NCI-H1694 treated with DMSO at 0.1 percent for 48 hours (cell line): ENCODE data around the gene MYLK.
"Not testable (repeated sequence)": the region's sequence is repeated elsewhere in the genome, so short reads cannot be mapped to it uniquely, and the experiment has no call there.

Source experiments
- DNase-seq: peaks from one replicate; lab custom pipeline; 2025; lab: John Stamatoyannopoulos, UW

Gene MYLK

DNA sequence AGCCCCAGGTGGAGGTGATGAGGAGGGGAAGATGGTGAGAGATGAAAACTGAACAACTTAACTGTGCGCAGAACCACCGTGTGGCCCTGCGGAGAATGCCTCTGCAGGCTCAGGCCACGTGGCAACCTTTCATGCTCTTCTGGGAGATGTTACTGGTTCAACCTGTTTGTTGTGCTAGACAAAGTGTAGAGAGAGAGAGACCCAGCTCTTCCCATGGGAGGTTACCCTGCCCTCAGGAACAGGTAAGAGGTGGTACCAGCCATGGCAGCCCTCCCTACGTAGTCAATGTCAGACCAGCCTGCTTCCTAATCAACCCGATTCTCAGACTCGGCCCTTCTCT is 262.3 kb downstream of the MYLK start:
- DNase-seq = no peak

- DNase-seq = peak; percentile 21
These were observed 262.8 kb downstream of the MYLK start for GRCh38 chr3:123621186-123621849.

- no peak for DNase-seq
These were observed 263.8 kb downstream of the MYLK start for GRCh38 chr3:123620343-123620742.

DNA sequence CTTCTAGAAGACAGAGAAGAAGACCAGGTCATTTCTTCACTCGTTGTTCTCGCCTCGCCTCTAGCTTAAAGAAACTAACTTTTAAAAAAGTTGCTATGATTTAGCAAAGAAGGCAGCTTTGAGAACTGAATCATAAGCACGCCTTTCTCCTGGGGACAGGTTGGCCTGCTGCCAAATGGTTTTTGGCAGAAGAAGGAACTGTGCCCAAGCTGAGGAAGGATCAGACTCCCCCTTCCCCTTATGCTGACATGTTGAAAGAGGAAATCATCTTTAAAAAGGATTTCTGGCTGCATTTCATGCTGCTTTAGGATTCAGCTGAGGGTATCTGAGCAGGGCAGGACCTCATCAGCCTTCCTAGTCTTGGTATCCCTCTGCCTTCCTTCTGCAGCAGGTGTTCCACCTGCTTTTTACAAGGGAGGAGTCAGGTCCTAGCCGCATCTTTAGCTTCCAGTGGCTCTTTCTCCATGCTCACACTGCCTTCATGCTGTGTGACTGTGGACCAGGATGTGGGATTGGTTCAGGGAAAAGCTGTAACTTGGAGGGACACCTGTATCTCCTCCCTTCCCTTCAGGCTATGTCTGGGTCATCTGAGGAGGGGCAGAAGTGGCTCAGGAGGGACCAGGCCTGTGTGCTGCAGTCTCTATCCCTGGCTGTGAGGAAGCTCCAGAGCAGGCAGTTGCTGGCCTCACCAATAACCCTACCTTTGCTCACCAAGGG is 265.2 kb downstream of the MYLK start:
- no peak for DNase-seq

- DNase-seq = no peak
These were observed 265.9 kb downstream of the MYLK start for GRCh38 chr3:123618076-123618708.

DNA sequence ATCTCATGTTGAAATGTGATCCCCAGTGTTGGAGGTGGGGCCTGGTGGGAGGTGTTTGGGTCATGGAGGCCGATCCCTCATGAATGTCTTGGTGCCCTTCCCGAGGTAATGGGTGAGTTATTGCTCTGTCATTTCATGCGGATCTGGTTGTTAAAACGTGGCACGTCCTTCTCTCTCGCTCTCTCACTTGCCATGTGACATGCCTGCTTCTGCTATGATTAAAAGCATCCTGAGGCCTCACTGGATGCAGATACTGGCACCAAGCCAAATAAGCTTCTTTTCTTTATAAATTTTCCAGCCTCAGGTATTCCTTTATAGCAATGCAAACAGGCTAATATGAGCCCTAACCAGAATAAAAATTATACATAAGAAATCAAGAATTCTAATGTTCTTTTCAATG is 267.5 kb downstream of the MYLK start:
- DNase-seq = no peak

- DNase-seq = no peak
These were observed 270.6 kb downstream of the MYLK start for GRCh38 chr3:123613543-123613942.

DNA sequence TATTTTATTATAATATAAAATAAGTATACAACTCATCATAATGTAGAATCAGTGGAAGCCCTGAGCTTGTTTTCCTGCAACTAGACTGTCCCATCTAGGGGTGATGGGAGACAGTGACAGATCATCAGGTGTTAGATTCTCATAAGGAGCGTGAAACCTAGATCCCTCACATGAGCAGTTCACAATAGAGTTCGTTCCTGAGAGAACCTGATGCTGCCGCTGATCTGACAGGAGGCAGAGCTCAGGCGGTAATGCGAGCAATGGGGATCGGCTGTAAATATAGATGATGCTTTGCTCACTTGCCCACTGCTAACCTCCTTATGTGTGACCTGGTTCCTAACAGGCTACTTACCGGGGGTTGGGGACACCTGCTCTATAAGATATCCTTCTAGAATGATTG is 272.5 kb downstream of the MYLK start:
- DNase-seq = not testable (repeated sequence)

DNA sequence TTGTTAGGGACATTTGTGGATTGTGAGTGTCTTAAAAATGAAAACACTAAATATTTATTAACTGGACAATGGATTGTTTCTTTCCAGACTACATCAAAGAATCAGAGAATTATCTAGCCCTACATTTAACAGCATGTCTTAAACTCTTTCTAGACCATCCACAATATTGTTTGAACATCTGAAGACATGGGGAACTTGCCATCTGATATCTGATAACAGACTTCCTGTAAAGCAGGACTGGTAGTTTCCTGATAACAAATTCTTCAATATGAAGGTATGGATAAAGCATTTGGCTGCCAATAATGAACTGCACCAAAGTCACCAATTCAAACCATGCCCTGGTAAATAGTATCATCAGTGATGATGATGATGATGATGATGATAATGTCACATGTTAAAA is 273.1 kb downstream of the MYLK start:
- no peak for DNase-seq

GRCh38 chr3:123610331-123610730 is 273.8 kb downstream of the MYLK start:
- no peak for DNase-seq

DNA sequence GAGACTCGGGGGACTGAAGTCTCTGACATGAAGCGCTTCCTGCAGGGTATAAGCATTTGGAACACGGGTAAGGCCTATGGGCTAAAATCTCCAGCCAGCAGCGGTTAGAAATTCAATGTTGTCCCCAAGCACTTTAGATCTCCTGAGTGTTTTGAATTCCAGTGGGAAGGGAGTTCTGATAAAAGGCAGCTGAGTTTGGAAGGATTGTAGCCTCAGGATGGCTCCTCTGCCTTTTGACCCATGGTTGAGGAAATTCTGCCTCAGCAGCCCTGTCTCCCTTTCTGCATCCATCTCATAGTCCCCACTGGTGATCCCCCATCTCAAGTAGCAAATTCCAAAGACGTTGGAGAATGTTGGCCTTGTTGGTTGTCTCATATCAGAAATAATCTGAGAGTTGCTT is 275.1 kb downstream of the MYLK start:
- DNase-seq = no peak

- no peak for DNase-seq
These were observed 275.7 kb downstream of the MYLK start for GRCh38 chr3:123608263-123608937.

- DNase-seq = no peak
These were observed 277.6 kb downstream of the MYLK start for GRCh38 chr3:123606527-123606926.

DNA sequence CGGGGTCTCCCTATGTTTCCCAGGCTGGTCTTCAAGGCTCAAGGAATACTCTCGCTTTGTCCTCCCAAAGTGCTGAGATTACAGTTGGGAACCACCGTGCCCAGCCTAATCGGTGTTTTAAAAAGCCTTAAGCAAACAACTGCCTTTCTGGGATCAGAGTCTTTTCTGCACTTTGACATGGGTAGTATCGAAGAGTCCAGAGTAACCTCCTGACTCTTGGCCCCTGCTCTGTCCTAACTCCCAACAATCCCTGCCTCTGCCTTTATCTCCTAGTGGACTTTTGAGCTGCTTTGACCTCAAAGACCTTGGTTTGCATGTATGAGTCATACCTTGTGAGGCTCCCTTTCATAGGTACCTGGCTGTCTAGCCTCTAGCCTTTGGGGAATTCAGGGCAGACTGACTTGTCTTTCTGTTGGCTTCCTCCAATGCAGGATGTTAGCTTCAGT is 278.3 kb downstream of the MYLK start:
- no peak for DNase-seq

- not testable (repeated sequence) for DNase-seq
These were observed 281.0 kb downstream of the MYLK start for GRCh38 chr3:123603153-123603552.

- DNase-seq = no peak
These were observed 281.8 kb downstream of the MYLK start for GRCh38 chr3:123602325-123602724.

DNA sequence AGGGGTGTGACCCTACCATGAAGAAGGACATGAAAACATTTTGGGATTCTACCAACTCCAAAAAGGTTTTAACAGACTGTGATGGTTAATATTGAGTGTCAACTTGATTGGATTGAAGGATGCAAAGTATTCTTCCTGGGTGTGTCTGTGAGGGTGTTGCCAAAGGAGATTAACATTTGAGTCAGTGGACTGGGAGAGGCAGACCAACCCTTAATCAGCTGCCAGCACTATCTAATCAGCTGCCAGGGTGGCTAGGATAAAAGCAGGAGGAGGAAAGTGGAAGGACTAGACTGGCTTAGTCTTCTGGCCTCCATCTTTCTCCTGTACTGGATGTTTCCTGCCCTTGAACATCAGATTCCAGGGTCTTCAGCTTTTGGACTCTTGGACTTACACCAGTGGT is 283.3 kb downstream of the MYLK start:
- DNase-seq = not testable (repeated sequence)

DNA sequence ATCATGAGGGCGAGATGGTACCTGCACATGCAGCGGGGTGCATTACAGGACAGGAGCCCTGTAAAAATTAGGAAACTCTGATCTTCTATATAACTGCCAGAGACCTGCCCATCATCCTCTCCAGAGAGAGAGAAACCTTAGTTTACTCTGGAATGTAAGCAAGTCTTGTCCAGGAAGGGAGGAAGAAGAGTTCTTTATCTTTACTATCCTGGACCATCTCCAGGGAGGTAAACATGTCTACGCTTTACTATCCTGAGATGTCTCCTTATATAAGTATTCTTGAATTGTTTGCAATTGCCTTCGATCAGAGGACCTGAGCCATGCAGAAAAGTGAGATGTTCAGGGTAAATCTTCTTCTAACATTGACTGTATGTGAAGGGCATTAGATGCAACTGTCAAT is 286.6 kb downstream of the MYLK start:
- DNase-seq = no peak

- no peak for DNase-seq
These were observed 288.5 kb downstream of the MYLK start for GRCh38 chr3:123595396-123596180.

- no peak for DNase-seq
These were observed 290.8 kb downstream of the MYLK start for GRCh38 chr3:123593381-123593780.

DNA sequence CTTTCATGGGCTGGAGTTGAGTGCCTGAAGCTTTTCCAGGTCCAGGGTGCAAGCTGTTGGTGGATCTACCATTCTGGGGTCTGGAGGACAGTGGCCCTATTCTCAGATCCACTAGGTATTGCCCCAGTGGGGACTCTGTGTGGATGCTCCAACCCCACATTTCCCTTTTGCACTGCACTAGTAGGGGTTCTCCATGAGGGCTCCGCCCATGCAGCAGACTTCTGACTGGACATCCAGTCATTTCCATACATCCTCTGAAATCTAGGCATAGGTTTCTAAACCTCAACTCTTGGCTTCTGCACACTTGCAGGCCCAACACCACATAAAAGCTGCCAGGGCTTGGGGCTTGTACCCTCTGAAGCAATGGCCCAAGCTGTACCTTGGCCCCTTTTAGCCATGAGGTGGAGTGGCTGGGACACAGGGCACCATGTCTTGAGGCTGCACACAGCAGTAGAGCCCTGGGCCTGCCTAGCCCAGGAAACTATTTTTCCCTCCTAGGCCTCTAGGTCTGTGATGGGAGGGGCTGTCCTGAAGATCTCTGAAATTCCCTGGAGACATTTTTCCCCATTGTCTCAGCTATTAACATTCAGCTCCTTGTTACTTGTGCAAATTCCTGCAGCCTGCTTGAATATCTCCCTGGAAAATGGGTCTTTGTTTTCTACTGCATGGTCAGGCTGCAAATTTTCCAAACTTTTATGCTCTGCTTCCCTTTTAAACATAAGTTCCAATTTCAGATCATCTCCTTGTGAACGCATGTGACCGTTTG is 293.3 kb downstream of the MYLK start:
- no peak for DNase-seq
